Measurements from ENCODE around the gene POLA1.

POLA1 gene

GRCh38 chrX:24676403-24677024, 17.2 kb upstream of the POLA1 start:
- H3K18ac ChIP-seq (ENCODE audit: low read length): no peak overlapping the region
- no peak overlapping the region for H2AK5ac ChIP-seq (ENCODE audit: low read length)
- no peak overlapping the region for H3K27ac ChIP-seq (ENCODE audit: low read depth, low read length)
- no peak overlapping the region for H2BK120ac ChIP-seq (ENCODE audit: low read depth, low read length)
- no peak overlapping the region for H3K9ac ChIP-seq (ENCODE audit: low read length)
- H3K4me1 ChIP-seq (ENCODE audit: control insufficient read depth, low read depth, low read length): no peaks in the 10 kb centered on the region
- H3K36me3 ChIP-seq (ENCODE audit: control insufficient read depth, insufficient read depth, low read length): no peaks in the 10 kb centered on the region
- no peak overlapping the region for H4K8ac ChIP-seq (ENCODE audit: low read depth, low read length)
- H3K4me3 ChIP-seq (ENCODE audit: low read length): no peak overlapping the region
- no peak overlapping the region for H4K5ac ChIP-seq (ENCODE audit: low read length)
- H3K79me1 ChIP-seq (ENCODE audit: low read length): no peaks in the 10 kb centered on the region
- H3K4me2 ChIP-seq (ENCODE audit: low read length): no peak overlapping the region
- no peak overlapping the region for H2BK15ac ChIP-seq (replicated peaks; ENCODE audit: low read depth)
- WGBS (ENCODE audit: extremely low coverage, insufficient coverage, low lambda C conversion rate): no CpG with 5 or more reads among the region's 5 CpGs
- peak; percentile 21 for DNase-seq
- no peaks in the 10 kb centered on the region for H3K79me2 ChIP-seq (ENCODE audit: control insufficient read depth, insufficient read depth, low read length)
- no peak overlapping the region for H3K4ac ChIP-seq (ENCODE audit: low read depth, low read length)
- H3K56ac ChIP-seq (ENCODE audit: low read length): no peak overlapping the region
- H2BK5ac ChIP-seq (ENCODE audit: low read length): no peak overlapping the region
- H3K23ac ChIP-seq (ENCODE audit: low read length): no peak overlapping the region
- no peaks in the 10 kb centered on the region for H3K27me3 ChIP-seq (ENCODE audit: insufficient read depth, low read length, poor library complexity)

GRCh38 chrX:24682739-24683432, 10.8 kb upstream of the POLA1 start:
- Histone ChIP-seq H3K27me3 (ENCODE audit: insufficient read depth, low read length, poor library complexity) (no peaks in the 10 kb centered on the region), H2BK15ac (replicated peaks; ENCODE audit: low read depth) (no peak overlapping the region), H3K23ac (ENCODE audit: low read length) (no peak overlapping the region), H3K79me2 (ENCODE audit: control insufficient read depth, insufficient read depth, low read length) (no peaks in the 10 kb centered on the region), H4K5ac (ENCODE audit: low read length) (no peak overlapping the region), H3K79me1 (ENCODE audit: low read length) (no peaks in the 10 kb centered on the region), H3K4me1 (ENCODE audit: control insufficient read depth, low read depth, low read length) (no peaks in the 10 kb centered on the region), H2BK120ac (ENCODE audit: low read depth, low read length) (no peak overlapping the region), H3K27ac (ENCODE audit: low read depth, low read length) (no peak overlapping the region), H2AK5ac (ENCODE audit: low read length) (no peak overlapping the region), H3K4me2 (ENCODE audit: low read length) (no peak overlapping the region), H4K8ac (ENCODE audit: low read depth, low read length) (no peak overlapping the region), H2BK5ac (ENCODE audit: low read length) (no peak overlapping the region), H3K56ac (ENCODE audit: low read length) (no peak overlapping the region), H3K18ac (ENCODE audit: low read length) (no peak overlapping the region), H3K9ac (ENCODE audit: low read length) (no peak overlapping the region), H3K36me3 (ENCODE audit: control insufficient read depth, insufficient read depth, low read length) (no peaks in the 10 kb centered on the region), H3K4ac (ENCODE audit: low read depth, low read length) (no peak overlapping the region), H3K4me3 (ENCODE audit: low read length) (no peak overlapping the region)
- no peak for DNase-seq
- no CpG with 5 or more reads among the region's 7 CpGs for WGBS (ENCODE audit: extremely low coverage, insufficient coverage, low lambda C conversion rate)

- Histone ChIP-seq H3K27me3 (ENCODE audit: insufficient read depth, low read length, poor library complexity) (no peaks in the 10 kb centered on the region), H3K56ac (ENCODE audit: low read length) (no peak overlapping the region), H3K79me1 (ENCODE audit: low read length) (no peaks in the 10 kb centered on the region), H3K9ac (ENCODE audit: low read length) (no peak overlapping the region), H3K79me2 (ENCODE audit: control insufficient read depth, insufficient read depth, low read length) (no peaks in the 10 kb centered on the region), H3K4ac (ENCODE audit: low read depth, low read length) (no peak overlapping the region), H2BK120ac (ENCODE audit: low read depth, low read length) (no peak overlapping the region), H3K4me3 (ENCODE audit: low read length) (no peak overlapping the region), H2BK5ac (ENCODE audit: low read length) (no peak overlapping the region), H3K4me2 (ENCODE audit: low read length) (no peak overlapping the region), H2AK5ac (ENCODE audit: low read length) (no peak overlapping the region), H3K18ac (ENCODE audit: low read length) (no peak overlapping the region), H3K4me1 (ENCODE audit: control insufficient read depth, low read depth, low read length) (no peaks in the 10 kb centered on the region), H2BK15ac (replicated peaks; ENCODE audit: low read depth) (no peak overlapping the region), H3K27ac (ENCODE audit: low read depth, low read length) (no peak overlapping the region), H3K36me3 (ENCODE audit: control insufficient read depth, insufficient read depth, low read length) (no peaks in the 10 kb centered on the region), H3K23ac (ENCODE audit: low read length) (no peak overlapping the region), H4K8ac (ENCODE audit: low read depth, low read length) (no peak overlapping the region), H4K5ac (ENCODE audit: low read length) (no peak overlapping the region)
- no CpG with 5 or more reads among the region's 2 CpGs for WGBS (ENCODE audit: extremely low coverage, insufficient coverage, low lambda C conversion rate)
- no peak for DNase-seq
These were observed 9.7 kb upstream of the POLA1 start for GRCh38 chrX:24684048-24684447.

DNA sequence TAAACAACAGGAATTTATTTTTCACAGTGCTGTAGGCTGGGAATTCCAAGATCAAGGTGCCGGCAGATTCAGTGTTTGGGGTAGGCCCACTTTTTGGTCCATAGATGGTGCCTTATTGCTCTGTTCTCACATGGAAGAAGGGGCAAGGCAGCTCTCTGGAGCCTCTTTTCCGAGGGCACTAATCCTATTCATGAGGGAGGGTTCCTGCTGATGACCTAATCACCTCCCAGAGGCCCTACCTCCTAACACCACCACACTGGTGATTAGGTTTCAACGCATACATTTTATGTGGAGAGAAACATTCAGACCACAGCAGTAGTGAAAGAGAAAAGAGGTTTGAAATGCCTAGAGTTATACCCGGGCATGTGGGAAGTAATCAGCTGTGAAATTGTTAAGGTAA, 1.4 kb upstream of the POLA1 start:
- WGBS (ENCODE audit: extremely low coverage, insufficient coverage, low lambda C conversion rate): no CpG with 5 or more reads among the region's 4 CpGs
- Histone ChIP-seq H3K36me3 (ENCODE audit: control insufficient read depth, insufficient read depth, low read length) (no peaks in the 10 kb centered on the region), H3K79me2 (ENCODE audit: control insufficient read depth, insufficient read depth, low read length) (peaks cover 30% of the 10 kb centered on the region), H3K9ac (ENCODE audit: low read length) (no peak overlapping the region), H2BK15ac (replicated peaks; ENCODE audit: low read depth) (no peak overlapping the region), H3K56ac (ENCODE audit: low read length) (no peak overlapping the region), H3K23ac (ENCODE audit: low read length) (no peak overlapping the region), H3K27ac (ENCODE audit: low read depth, low read length) (no peak overlapping the region), H3K4ac (ENCODE audit: low read depth, low read length) (no peak overlapping the region), H3K18ac (ENCODE audit: low read length) (no peak overlapping the region), H2BK5ac (ENCODE audit: low read length) (no peak overlapping the region), H2BK120ac (ENCODE audit: low read depth, low read length) (no peak overlapping the region), H4K5ac (ENCODE audit: low read length) (no peak overlapping the region), H4K8ac (ENCODE audit: low read depth, low read length) (no peak overlapping the region), H3K4me2 (ENCODE audit: low read length) (no peak overlapping the region), H3K4me1 (ENCODE audit: control insufficient read depth, low read depth, low read length) (no peaks in the 10 kb centered on the region), H3K79me1 (ENCODE audit: low read length) (no peaks in the 10 kb centered on the region), H3K27me3 (ENCODE audit: insufficient read depth, low read length, poor library complexity) (no peaks in the 10 kb centered on the region), H3K4me3 (ENCODE audit: low read length) (no peak overlapping the region), H2AK5ac (ENCODE audit: low read length) (no peak overlapping the region)
- DNase-seq: peak; percentile 74

- no peak overlapping the region for H2BK120ac ChIP-seq (ENCODE audit: low read depth, low read length)
- no peak overlapping the region for H2BK5ac ChIP-seq (ENCODE audit: low read length)
- H3K4ac ChIP-seq (ENCODE audit: low read depth, low read length): no peak overlapping the region
These were observed 1.1 kb downstream of the POLA1 start for GRCh38 chrX:24694825-24695224.

More at GRCh38 chrX:24694825-24695224, 1.1 kb downstream of the POLA1 start:
- WGBS (ENCODE audit: extremely low coverage, insufficient coverage, low lambda C conversion rate): no CpG with 5 or more reads among the region's 6 CpGs
- Histone ChIP-seq H3K9ac (ENCODE audit: low read length) (peak overlapping the region; percentile 42), H3K4me2 (ENCODE audit: low read length) (no peak overlapping the region), H3K23ac (ENCODE audit: low read length) (no peak overlapping the region), H3K27ac (ENCODE audit: low read depth, low read length) (no peak overlapping the region), H3K4me3 (ENCODE audit: low read length) (no peak overlapping the region), H2AK5ac (ENCODE audit: low read length) (no peak overlapping the region), H3K36me3 (ENCODE audit: control insufficient read depth, insufficient read depth, low read length) (no peaks in the 10 kb centered on the region), H3K4me1 (ENCODE audit: control insufficient read depth, low read depth, low read length) (no peaks in the 10 kb centered on the region), H3K18ac (ENCODE audit: low read length) (no peak overlapping the region), H3K79me2 (ENCODE audit: control insufficient read depth, insufficient read depth, low read length) (peaks cover 32% of the 10 kb centered on the region), H3K56ac (ENCODE audit: low read length) (peak overlapping the region; percentile 60), H4K5ac (ENCODE audit: low read length) (no peak overlapping the region), H2BK15ac (replicated peaks; ENCODE audit: low read depth) (no peak overlapping the region), H4K8ac (ENCODE audit: low read depth, low read length) (no peak overlapping the region), H3K27me3 (ENCODE audit: insufficient read depth, low read length, poor library complexity) (no peaks in the 10 kb centered on the region), H3K79me1 (ENCODE audit: low read length) (no peaks in the 10 kb centered on the region)
- no peak for DNase-seq
